SK-N-MC (cell line): ENCODE results near the gene MCF2L.

Experiments
- EZH2 ChIP-seq: fragments of 200-600 bp; sonication (generic); IDR thresholded peaks from one replicate; pipeline ENCODE4 v1.6.1; 2017; ENCODE audit warnings: antibody characterized with exemption
- FOXP2 ChIP-seq: optimal IDR thresholded peaks from 2 replicates; pipeline ENCODE3; 2011; ENCODE audit warnings: mild to moderate bottlenecking, moderate library complexity; ENCODE audit not compliant: insufficient read depth; ENCODE audit errors: extremely low read length, control extremely low read depth
- POLR2AphosphoS5 ChIP-seq: IDR thresholded peaks from 2 replicates; pipeline ENCODE4 v1.6.1; 2012; ENCODE audit warnings: mild to moderate bottlenecking, low read depth, low read length, borderline replicate concordance

GRCh38 chr13:113046128-113046882 is 77.3 kb downstream of the MCF2L start:
- TF ChIP-seq FOXP2 (no peak), EZH2 (no peak), POLR2AphosphoS5 (no peak)
